DND-41 (cell line): ENCODE data around the gene PNKD.

Source experiments
- EZH2 ChIP-seq: IDR thresholded peaks from 3 replicates; pipeline ENCODE4 v1.6.1; 2012; ENCODE audit warnings: borderline replicate concordance, low read depth, mild to moderate bottlenecking, moderate library complexity, low read length, inconsistent platforms; ENCODE audit not compliant: severe bottlenecking
- TF ChIP-seq, protein P1 (sequence below): IDR thresholded peaks from 2 replicates; pipeline ENCODE4 v1.5.1; 2012; ENCODE audit warnings: borderline replicate concordance, low read length, moderate library complexity, mild to moderate bottlenecking; ENCODE audit not compliant: poor library complexity, severe bottlenecking; ENCODE audit errors: extremely low read depth

DNA sequence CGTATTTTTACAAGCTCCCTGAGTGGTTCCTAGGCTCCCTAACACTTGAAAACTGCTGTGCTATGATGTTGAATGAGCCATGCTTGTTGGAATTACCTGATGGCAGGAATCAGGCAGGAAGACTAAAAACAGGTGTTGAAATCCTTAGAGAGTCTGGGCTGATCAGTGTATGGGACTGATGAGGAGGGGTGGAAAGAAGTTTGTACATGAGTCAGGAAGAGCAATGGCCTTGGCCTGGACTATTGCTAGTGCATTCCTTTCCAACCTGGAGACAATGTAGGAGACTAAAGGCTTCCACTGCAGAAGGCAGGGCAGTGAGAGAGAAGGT lies 46.9 kb downstream of the PNKD start:
- TF ChIP-seq, protein P1, sequence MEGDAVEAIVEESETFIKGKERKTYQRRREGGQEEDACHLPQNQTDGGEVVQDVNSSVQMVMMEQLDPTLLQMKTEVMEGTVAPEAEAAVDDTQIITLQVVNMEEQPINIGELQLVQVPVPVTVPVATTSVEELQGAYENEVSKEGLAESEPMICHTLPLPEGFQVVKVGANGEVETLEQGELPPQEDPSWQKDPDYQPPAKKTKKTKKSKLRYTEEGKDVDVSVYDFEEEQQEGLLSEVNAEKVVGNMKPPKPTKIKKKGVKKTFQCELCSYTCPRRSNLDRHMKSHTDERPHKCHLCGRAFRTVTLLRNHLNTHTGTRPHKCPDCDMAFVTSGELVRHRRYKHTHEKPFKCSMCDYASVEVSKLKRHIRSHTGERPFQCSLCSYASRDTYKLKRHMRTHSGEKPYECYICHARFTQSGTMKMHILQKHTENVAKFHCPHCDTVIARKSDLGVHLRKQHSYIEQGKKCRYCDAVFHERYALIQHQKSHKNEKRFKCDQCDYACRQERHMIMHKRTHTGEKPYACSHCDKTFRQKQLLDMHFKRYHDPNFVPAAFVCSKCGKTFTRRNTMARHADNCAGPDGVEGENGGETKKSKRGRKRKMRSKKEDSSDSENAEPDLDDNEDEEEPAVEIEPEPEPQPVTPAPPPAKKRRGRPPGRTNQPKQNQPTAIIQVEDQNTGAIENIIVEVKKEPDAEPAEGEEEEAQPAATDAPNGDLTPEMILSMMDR, result no peak
- TF ChIP-seq EZH2, result no peak
